IMR-90 (cell line): ENCODE data around the gene ZNF775. TPM values are rescaled to one million over a fixed set of nuclear protein-coding genes. Genes with fewer than 3 reads are reported as not detected.

Experiments
- ATAC-seq: fragments of 200-7000 bp; cut with Tn5 transposase; 2 replicates; pipeline ENCODE4 v1.9.1; 2020; ENCODE audit warnings: low read depth, mild to moderate bottlenecking, moderate library complexity
- BruUV-seq: library from RNA; stranded (reverse); fragments of 400-500 nt; replicated peaks from 2 replicates; lab custom pipeline; 2021; lab: Mats Ljungman, UMichigan
- CTCF ChIA-PET: fragments of 300-600 bp; formaldehyde crosslinking; extraction: SDS; loops from one replicate; lab custom pipeline; 2021; ENCODE audit warnings: antibody characterized with exemption; lab: Yijun Ruan, JAX
- POLR2A ChIA-PET: fragments of 300-600 bp; sonication (Branson Sonifier 250); formaldehyde crosslinking; loops from one replicate; lab custom pipeline; 2022; ENCODE audit warnings: antibody characterized with exemption; ENCODE audit not compliant: unreplicated experiment; lab: Charles Lee
- DNase-seq: peaks from one replicate; pipeline ENCODE4 v3.0.0; 2013
- H2AFZ ChIP-seq: replicated peaks from 2 replicates; pipeline ENCODE3; 2013; ENCODE audit warnings: low read length, mild to moderate bottlenecking; ENCODE audit not compliant: poor library complexity
- H2AK5ac ChIP-seq: 2 replicates; pipeline ENCODE4 v1.6.1; 2013; ENCODE audit warnings: low read depth, low read length, inconsistent platforms
- H2AK9ac ChIP-seq: replicated peaks from 2 replicates; pipeline ENCODE3; 2013; ENCODE audit warnings: mild to moderate bottlenecking, low read depth, low read length, moderate library complexity; ENCODE audit not compliant: poor library complexity
- H2BK120ac ChIP-seq: 2 replicates; pipeline ENCODE4 v1.6.1; 2013; ENCODE audit warnings: low read depth, low read length, inconsistent platforms
- H2BK15ac ChIP-seq: 3 replicates; pipeline ENCODE4 v1.6.1; 2013; ENCODE audit warnings: low read depth, low read length, inconsistent platforms
- H2BK20ac ChIP-seq: 2 replicates; pipeline ENCODE4 v1.6.1; 2013; ENCODE audit warnings: low read depth, mild to moderate bottlenecking, inconsistent platforms, low read length, moderate library complexity
- H2BK5ac ChIP-seq: 2 replicates; pipeline ENCODE4 v1.6.1; 2013; ENCODE audit warnings: mild to moderate bottlenecking, low read depth, low read length, inconsistent platforms; ENCODE audit not compliant: poor library complexity, severe bottlenecking
- H3K14ac ChIP-seq: replicated peaks from 2 replicates; pipeline ENCODE4 v1.6.1; 2013; ENCODE audit warnings: low read depth, low read length, inconsistent platforms
- H3K18ac ChIP-seq: 2 replicates; pipeline ENCODE4 v1.6.1; 2013; ENCODE audit warnings: low read depth, low read length, control low read depth
- H3K23ac ChIP-seq: 2 replicates; pipeline ENCODE4 v1.6.1; 2013; ENCODE audit warnings: low read depth, low read length, inconsistent platforms
- H3K27ac ChIP-seq: 2 replicates; pipeline ENCODE4 v1.5.1; 2013; ENCODE audit warnings: mild to moderate bottlenecking, control low read depth, low read length; ENCODE audit not compliant: insufficient read depth
- H3K27me3 ChIP-seq: 2 replicates; pipeline ENCODE4 v1.6.1; 2013; ENCODE audit warnings: low read length; ENCODE audit not compliant: control insufficient read depth, insufficient read depth
- H3K36me3 ChIP-seq: 2 replicates; pipeline ENCODE4 v1.6.1; 2013; ENCODE audit warnings: low read length, mixed read lengths; ENCODE audit not compliant: control insufficient read depth, insufficient read depth
- H3K4ac ChIP-seq: 2 replicates; pipeline ENCODE4 v1.6.1; 2013; ENCODE audit warnings: low read depth, low read length, inconsistent platforms
- H3K4me1 ChIP-seq: 2 replicates; pipeline ENCODE4 v1.6.1; 2013; ENCODE audit warnings: low read length, mixed read lengths; ENCODE audit not compliant: control insufficient read depth, insufficient read depth
- H3K4me2 ChIP-seq: 2 replicates; pipeline ENCODE4 v1.6.1; 2013; ENCODE audit warnings: low read depth, mild to moderate bottlenecking, control low read depth, low read length, moderate library complexity
- H3K4me3 ChIP-seq: 2 replicates; pipeline ENCODE4 v1.5.1; 2013; ENCODE audit warnings: low read depth, mild to moderate bottlenecking, control low read depth, low read length, moderate library complexity; ENCODE audit not compliant: insufficient read depth
- H3K56ac ChIP-seq: 2 replicates; pipeline ENCODE4 v1.6.1; 2013; ENCODE audit warnings: low read length, inconsistent platforms; ENCODE audit not compliant: insufficient read depth; ENCODE audit errors: extremely low read depth
- H3K79me1 ChIP-seq, 2 experiments: 2 replicates each; pipeline ENCODE4 v1.6.1; 2013; ENCODE audit warnings: low read length in 2 of 2, inconsistent platforms in 1 of 2, low read depth in 1 of 2
- H3K9ac ChIP-seq: 2 replicates; pipeline ENCODE4 v1.6.1; 2013; ENCODE audit warnings: low read depth, low read length, control low read depth
- H3K9me1 ChIP-seq: 2 replicates; pipeline ENCODE4 v1.6.1; 2013; ENCODE audit warnings: low read length, inconsistent platforms; ENCODE audit not compliant: insufficient read depth
- H3K9me3 ChIP-seq: 2 replicates; pipeline ENCODE4 v1.6.1; 2013; ENCODE audit warnings: low read length; ENCODE audit not compliant: control insufficient read depth, insufficient read depth
- H4K20me1 ChIP-seq: 2 replicates; pipeline ENCODE4 v1.6.1; 2013; ENCODE audit warnings: low read length, inconsistent platforms; ENCODE audit not compliant: insufficient read depth
- H4K5ac ChIP-seq: 2 replicates; pipeline ENCODE4 v1.6.1; 2013; ENCODE audit warnings: mild to moderate bottlenecking, low read depth, low read length, control low read depth
- H4K8ac ChIP-seq, 2 experiments: 2 replicates each; pipeline ENCODE4 v1.6.1; 2013; ENCODE audit warnings: low read depth in 2 of 2, low read length in 2 of 2, control low read depth in 1 of 2, inconsistent platforms in 1 of 2
- H4K91ac ChIP-seq: 2 replicates; pipeline ENCODE4 v1.6.1; 2013; ENCODE audit warnings: low read depth, low read length, inconsistent platforms; ENCODE audit not compliant: insufficient read depth
- BHLHE40 ChIP-seq: fragments of 150-350 bp; IDR thresholded peaks from 2 replicates; pipeline ENCODE4 v1.6.1; 2016; ENCODE audit warnings: mild to moderate bottlenecking, low read depth, low read length
- CEBPB ChIP-seq: IDR thresholded peaks from 2 replicates; pipeline ENCODE4 v1.6.1; 2012; ENCODE audit warnings: low read depth, low read length, improper control_type of control experiment
- FOS ChIP-seq: fragments of 150-350 bp; IDR thresholded peaks from 2 replicates; pipeline ENCODE4 v1.6.1; 2016; ENCODE audit warnings: low read depth, low read length
- MAFK ChIP-seq: IDR thresholded peaks from 2 replicates; pipeline ENCODE4 v1.6.1; 2012; ENCODE audit warnings: low read depth, low read length, improper control_type of control experiment
- MAZ ChIP-seq: IDR thresholded peaks from 2 replicates; pipeline ENCODE4 v1.6.1; 2012; ENCODE audit warnings: low read depth, mild to moderate bottlenecking, low read length, improper control_type of control experiment, moderate library complexity, borderline replicate concordance
- MXI1 ChIP-seq: IDR thresholded peaks from 2 replicates; pipeline ENCODE4 v1.6.1; 2012; ENCODE audit warnings: low read depth, mild to moderate bottlenecking, low read length, moderate library complexity, borderline replicate concordance
- RAD21 ChIP-seq: IDR thresholded peaks from 2 replicates; pipeline ENCODE4 v1.6.1; 2012; ENCODE audit warnings: low read length, improper control_type of control experiment
- RCOR1 ChIP-seq: IDR thresholded peaks from 2 replicates; pipeline ENCODE4 v1.6.1; 2012; ENCODE audit warnings: mild to moderate bottlenecking, low read length, improper control_type of control experiment; ENCODE audit not compliant: insufficient replicate concordance
- WGBS, 2 experiments: methylation state at CpG; one replicate each; pipeline versions ENCODE4 v1.1.5 to v1.1.7; 2013; ENCODE audit warnings: missing lambda C conversion rate in 2 of 2; ENCODE audit not compliant: insufficient read length in 1 of 2; ENCODE audit errors: extremely low coverage in 2 of 2; 5-methylcytosine and 5-hydroxymethylcytosine counted together
- dilution Hi-C: fragments of 300-500 bp; cut with HindIII; formaldehyde crosslinking; loops from one replicate; pipeline ENCODE4 v1.14.3; 2018; ENCODE audit warnings: low sequenced_read_pairs; ENCODE audit not compliant: unreplicated experiment
- in situ Hi-C: fragments of 300-500 bp; cut with MboI; formaldehyde crosslinking; loops from 3 replicates; pipeline ENCODE4 v1.14.3; 2019; ENCODE audit warnings: low sequenced_read_pairs, inconsistent platforms, mixed read lengths
- intact Hi-C: fragments of 100-400 bp; cut with micrococcal nuclease; formaldehyde crosslinking; loops from 2 replicates; pipeline ENCODE4 v1.10.0; 2022
- polyA plus RNA-seq, 3 experiments: library from polyadenylated mRNA; depleted of rRNA; stranded (reverse); fragments of >200 nt; gene quantifications; 2 replicates each; pipeline ENCODE4 v1.2.3, GENCODE V29; 2012; ENCODE audit warnings: low replicate concordance in 1 of 3
- total RNA-seq: library from RNA; depleted of rRNA; stranded (reverse); fragments of >200 nt; gene quantifications from 2 replicates; pipeline ENCODE4 v1.2.3, GENCODE V29; 2012
- TF ChIP-seq, protein P1 (sequence below): fragments of 150-350 bp; IDR thresholded peaks from 2 replicates; pipeline ENCODE4 v1.6.1; 2017; ENCODE audit warnings: mild to moderate bottlenecking, antibody characterized with exemption, low read length, low read depth

Gene ZNF775
- total and polyA plus RNA-seq, 2 of the 4 experiments (the other 2 are of a cell fraction), result 1.4 to 2.6 TPM

DNA sequence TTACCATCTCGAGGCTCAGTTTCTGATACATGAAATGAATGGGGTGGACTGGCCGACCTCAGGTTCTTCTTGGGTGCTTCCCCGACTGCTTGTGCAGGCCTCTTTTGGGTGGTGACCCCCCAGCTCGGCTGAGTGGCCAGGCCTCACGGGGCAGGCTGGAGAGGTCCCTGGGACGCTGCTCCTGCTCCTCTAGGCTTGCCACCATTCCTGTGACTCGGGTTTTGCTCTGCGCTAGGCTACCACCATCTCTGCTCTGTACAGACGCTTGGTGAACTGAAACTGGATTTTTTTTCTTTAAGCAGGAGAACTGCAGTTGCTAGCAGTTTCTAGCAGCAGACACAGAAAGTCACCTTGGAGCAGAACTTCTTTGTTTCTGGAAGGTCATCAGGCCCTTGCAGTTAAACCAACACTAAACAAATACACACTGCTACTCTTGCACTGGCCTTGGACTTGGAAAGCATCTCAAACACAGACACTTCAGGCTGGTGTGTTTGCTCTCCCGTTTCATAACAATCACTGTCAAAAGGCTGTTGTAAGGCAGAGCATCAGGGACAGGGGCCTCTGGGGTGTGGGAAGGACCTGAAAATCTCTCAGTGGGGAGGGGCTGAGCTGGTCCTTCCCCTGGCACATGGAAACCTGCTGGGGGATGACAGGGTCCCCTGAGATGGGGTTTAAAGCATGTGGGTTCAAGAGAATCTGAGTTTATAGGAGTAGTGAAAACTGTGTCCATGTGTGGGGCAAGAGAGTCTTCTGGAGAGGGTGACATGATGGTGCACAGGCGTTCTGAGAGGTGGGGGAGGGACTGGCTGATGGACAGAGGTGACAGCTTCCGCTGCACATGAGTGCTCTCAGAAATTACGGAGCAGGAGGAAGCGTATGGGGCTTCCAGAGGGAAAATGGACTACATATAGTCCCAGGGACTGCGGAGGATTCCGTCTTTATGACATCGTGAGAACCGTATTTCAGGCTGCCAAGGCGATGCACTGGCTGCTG lies 36.3 kb downstream of the ZNF775 start:
- ChIA-PET POLR2A (no interaction called here), CTCF (no interaction called here)
- no TSS peak for BruUV-seq
- H2BK5ac ChIP-seq, result no peak overlapping the region
- H3K79me1 ChIP-seq, result no peaks in the 10 kb centered on the region
- intact Hi-C loops, result no loop called here
- H2BK120ac ChIP-seq, result no peak overlapping the region
- TF ChIP-seq MAFK (no peak), FOS (no peak), BHLHE40 (no peak), RCOR1 (no peak), MAZ (no peak), MXI1 (no peak), RAD21 (no peak), CEBPB (no peak)
- TF ChIP-seq, protein P1, sequence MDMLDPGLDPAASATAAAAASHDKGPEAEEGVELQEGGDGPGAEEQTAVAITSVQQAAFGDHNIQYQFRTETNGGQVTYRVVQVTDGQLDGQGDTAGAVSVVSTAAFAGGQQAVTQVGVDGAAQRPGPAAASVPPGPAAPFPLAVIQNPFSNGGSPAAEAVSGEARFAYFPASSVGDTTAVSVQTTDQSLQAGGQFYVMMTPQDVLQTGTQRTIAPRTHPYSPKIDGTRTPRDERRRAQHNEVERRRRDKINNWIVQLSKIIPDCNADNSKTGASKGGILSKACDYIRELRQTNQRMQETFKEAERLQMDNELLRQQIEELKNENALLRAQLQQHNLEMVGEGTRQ, result no peak
- H4K5ac ChIP-seq, result no peak overlapping the region
- H3K27me3 ChIP-seq, result no peaks in the 10 kb centered on the region
- H3K4me2 ChIP-seq, result no peak overlapping the region
- no peak overlapping the region for H2BK15ac ChIP-seq
- in situ Hi-C loops, result loop anchor here (25.0 kb wide), 2 partner anchors 553 to 572 kb away; partner anchors contain the start of genes ATP6V0E2, KCNH2 and NOS3
- H3K9ac ChIP-seq, result no peak overlapping the region
- no peaks in the 10 kb centered on the region for H3K4me1 ChIP-seq
- no peak for ATAC-seq
- WGBS, 2 experiments, result 52% methylated on average over 4 of the region's 19 CpGs; no CpG with 5 or more reads in 1 of the 2 experiments
- H3K18ac ChIP-seq, result no peak overlapping the region
- no peak overlapping the region for H4K91ac ChIP-seq
- H4K20me1 ChIP-seq, result no peaks in the 10 kb centered on the region; the same call in 1 of the 2 replicates
- no peaks in the 10 kb centered on the region for H3K9me1 ChIP-seq
- dilution Hi-C loops, result no loop called here
- H2AK9ac ChIP-seq, result no peak overlapping the region
- no peak overlapping the region for H3K4ac ChIP-seq
- H2BK20ac ChIP-seq, result no peak overlapping the region
- peak overlapping the region; percentile 23 for H2AFZ ChIP-seq
- H3K14ac ChIP-seq, result no peak overlapping the region
- H3K56ac ChIP-seq, result no peak overlapping the region
- no peak overlapping the region for H2AK5ac ChIP-seq
- H3K36me3 ChIP-seq, result no peaks in the 10 kb centered on the region
- no peak overlapping the region for H3K23ac ChIP-seq
- DNase-seq, result no peak
- no peak overlapping the region for H3K4me3 ChIP-seq
- no peak overlapping the region for H4K8ac ChIP-seq
- H3K9me3 ChIP-seq, result no peaks in the 10 kb centered on the region
- no peak overlapping the region for H3K27ac ChIP-seq
